Adipocyte (in vitro differentiated cells): ENCODE results near the gene ATF6.
"Not testable (repeated sequence)": the region's sequence is repeated elsewhere in the genome, so short reads cannot be mapped to it uniquely, and the experiment has no call there.

Source experiments
- DNase-seq: peaks from one replicate; pipeline ENCODE4 v3.0.0-alpha.2; 2015; ENCODE audit warnings: low read depth
- H3K27me3 ChIP-seq: replicated peaks from 2 replicates; pipeline ENCODE4 v1.7.0; 2013; ENCODE audit warnings: mild to moderate bottlenecking, low read length, moderate library complexity; ENCODE audit not compliant: control insufficient read depth, insufficient read depth
- H3K36me3 ChIP-seq: 2 replicates; pipeline ENCODE4 v1.7.0; 2013; ENCODE audit warnings: low read length, mild to moderate bottlenecking, moderate library complexity; ENCODE audit not compliant: control insufficient read depth, insufficient read depth, severe bottlenecking
- H3K4me1 ChIP-seq: 2 replicates; pipeline ENCODE4 v1.7.0; 2013; ENCODE audit warnings: mild to moderate bottlenecking, low read length, moderate library complexity; ENCODE audit not compliant: control insufficient read depth, insufficient read depth
- H3K4me3 ChIP-seq: 2 replicates; pipeline ENCODE4 v1.7.0; 2013; ENCODE audit warnings: mild to moderate bottlenecking, low read length, moderate library complexity
- H3K9ac ChIP-seq: 2 replicates; pipeline ENCODE4 v1.7.0; 2013; ENCODE audit warnings: mild to moderate bottlenecking, low read length, moderate library complexity
- H3K9me3 ChIP-seq: 2 replicates; pipeline ENCODE4 v1.7.0; 2013; ENCODE audit warnings: mild to moderate bottlenecking, low read length, moderate library complexity; ENCODE audit not compliant: control insufficient read depth

The ATF6 gene

GRCh38 chr1:161816201-161816600 lies 50.1 kb downstream of the ATF6 start:
- no peaks in the 10 kb centered on the region for H3K27me3 ChIP-seq
- peaks cover 4% of the 10 kb centered on the region for H3K36me3 ChIP-seq
- no peak overlapping the region for H3K4me3 ChIP-seq
- H3K9me3 ChIP-seq = no peaks in the 10 kb centered on the region
- H3K9ac ChIP-seq = no peak overlapping the region
- peak; percentile 86 for DNase-seq
- H3K4me1 ChIP-seq = peaks cover 14% of the 10 kb centered on the region

- Histone ChIP-seq H3K9me3 (no peaks in the 10 kb centered on the region), H3K4me1 (peaks cover 14% of the 10 kb centered on the region), H3K9ac (no peak overlapping the region), H3K4me3 (no peak overlapping the region), H3K27me3 (no peaks in the 10 kb centered on the region), H3K36me3 (peaks cover 14% of the 10 kb centered on the region)
- no peak for DNase-seq
Observed at GRCh38 chr1:161817176-161817730, 51.1 kb downstream of the ATF6 start.

- no peaks in the 10 kb centered on the region for H3K9me3 ChIP-seq
- no peaks in the 10 kb centered on the region for H3K27me3 ChIP-seq
- DNase-seq = no peak
- no peak overlapping the region for H3K9ac ChIP-seq
- H3K36me3 ChIP-seq = peaks cover 28% of the 10 kb centered on the region
- H3K4me1 ChIP-seq = peaks cover 11% of the 10 kb centered on the region
- H3K4me3 ChIP-seq = no peak overlapping the region
Observed at GRCh38 chr1:161820914-161821313, 54.8 kb downstream of the ATF6 start.

- H3K9ac ChIP-seq = no peak overlapping the region
- peaks cover 28% of the 10 kb centered on the region for H3K36me3 ChIP-seq
- no peaks in the 10 kb centered on the region for H3K4me1 ChIP-seq
- H3K9me3 ChIP-seq = no peaks in the 10 kb centered on the region
- DNase-seq = no peak
- H3K27me3 ChIP-seq = no peaks in the 10 kb centered on the region
- no peak overlapping the region for H3K4me3 ChIP-seq
Observed at GRCh38 chr1:161824618-161825017, 58.5 kb downstream of the ATF6 start.

GRCh38 chr1:161825831-161826230 lies 59.7 kb downstream of the ATF6 start:
- H3K9me3 ChIP-seq = no peaks in the 10 kb centered on the region
- no peak for DNase-seq
- no peak overlapping the region for H3K9ac ChIP-seq
- no peak overlapping the region for H3K4me3 ChIP-seq
- no peaks in the 10 kb centered on the region for H3K4me1 ChIP-seq
- no peaks in the 10 kb centered on the region for H3K27me3 ChIP-seq
- peaks cover 27% of the 10 kb centered on the region for H3K36me3 ChIP-seq

GRCh38 chr1:161826478-161826877 lies 60.4 kb downstream of the ATF6 start:
- Histone ChIP-seq H3K9me3 (no peaks in the 10 kb centered on the region), H3K27me3 (no peaks in the 10 kb centered on the region), H3K4me1 (no peaks in the 10 kb centered on the region), H3K4me3 (no peak overlapping the region), H3K36me3 (peaks cover 21% of the 10 kb centered on the region), H3K9ac (no peak overlapping the region)
- no peak for DNase-seq

- no peak overlapping the region for H3K9ac ChIP-seq
- no peak for DNase-seq
Observed at GRCh38 chr1:161827786-161828185, 61.7 kb downstream of the ATF6 start.

GRCh38 chr1:161832299-161832907 lies 66.3 kb downstream of the ATF6 start:
- H3K27me3 ChIP-seq, H3K36me3 ChIP-seq, H3K9ac ChIP-seq, H3K4me3 ChIP-seq, H3K9me3 ChIP-seq, DNase-seq: not testable (repeated sequence)
- peaks cover 12% of the 10 kb centered on the region for H3K4me1 ChIP-seq

More at GRCh38 chr1:161827786-161828185, 61.7 kb downstream of the ATF6 start:
- H3K36me3 ChIP-seq = peaks cover 12% of the 10 kb centered on the region
- no peaks in the 10 kb centered on the region for H3K4me1 ChIP-seq
- no peaks in the 10 kb centered on the region for H3K9me3 ChIP-seq
- H3K27me3 ChIP-seq = no peaks in the 10 kb centered on the region
- H3K4me3 ChIP-seq = no peak overlapping the region

GRCh38 chr1:161834967-161835550 lies 68.9 kb downstream of the ATF6 start:
- Histone ChIP-seq H3K9ac (no peak overlapping the region), H3K4me3 (no peak overlapping the region), H3K27me3 (no peaks in the 10 kb centered on the region), H3K4me1 (peaks cover 12% of the 10 kb centered on the region), H3K36me3 (no peaks in the 10 kb centered on the region), H3K9me3 (no peaks in the 10 kb centered on the region)
- peak; percentile 19 for DNase-seq

- peaks cover 12% of the 10 kb centered on the region for H3K4me1 ChIP-seq
- H3K36me3 ChIP-seq = no peaks in the 10 kb centered on the region
- no peak overlapping the region for H3K4me3 ChIP-seq
- DNase-seq = peak; percentile 52
- H3K9ac ChIP-seq = no peak overlapping the region
- H3K27me3 ChIP-seq = no peaks in the 10 kb centered on the region
- no peaks in the 10 kb centered on the region for H3K9me3 ChIP-seq
Observed at GRCh38 chr1:161836018-161836417, 69.9 kb downstream of the ATF6 start.

GRCh38 chr1:161838362-161838761 lies 72.2 kb downstream of the ATF6 start:
- Histone ChIP-seq H3K9me3 (no peaks in the 10 kb centered on the region), H3K27me3 (no peaks in the 10 kb centered on the region), H3K36me3 (peaks cover 3% of the 10 kb centered on the region), H3K4me3 (no peak overlapping the region), H3K9ac (no peak overlapping the region), H3K4me1 (peaks cover 18% of the 10 kb centered on the region)
- no peak for DNase-seq
